OCI-LY7 (cell line): ENCODE data around the gene FRAS1.

ENCODE experiments used
- CTCF ChIP-seq: fragments of 200-600 bp; sonication (generic); conservative IDR thresholded peaks from 2 replicates; pipeline ENCODE4 v1.5.1; 2014; ENCODE audit warnings: mild to moderate bottlenecking, antibody characterized with exemption, low read length, moderate library complexity, mixed read lengths
- EZH2phosphoT487 ChIP-seq: fragments of 200-600 bp; sonication (generic); IDR thresholded peaks from 2 replicates; pipeline ENCODE4 v1.6.1; 2018; ENCODE audit warnings: low read depth, borderline replicate concordance, mild to moderate bottlenecking, mixed run types, antibody characterized with exemption, low read length, moderate library complexity, mixed read lengths

GRCh38 chr4:78561677-78562076, 504.6 kb downstream of the FRAS1 start:
- TF ChIP-seq EZH2phosphoT487: no peak
- TF ChIP-seq CTCF: no peak
